Breast epithelium (tissue), 3 donors: ENCODE data around the gene OXER1.

Source experiments
- POLR2AphosphoS5 ChIP-seq, 3 donors: sonication (generic); formaldehyde crosslinking; IDR thresholded peaks; one replicate each; pipeline ENCODE4 v1.6.1; 2017; ENCODE audit warnings: antibody characterized with exemption in 3 of 3
- TF ChIP-seq, protein P1 (sequence below), 3 donors: fragments of 450-650 bp; IDR thresholded peaks; one replicate each; pipeline ENCODE4 v1.5.1; 2016 to 2017; ENCODE audit warnings: antibody characterized with exemption in 3 of 3, mild to moderate bottlenecking in 3 of 3, moderate library complexity in 3 of 3

DNA sequence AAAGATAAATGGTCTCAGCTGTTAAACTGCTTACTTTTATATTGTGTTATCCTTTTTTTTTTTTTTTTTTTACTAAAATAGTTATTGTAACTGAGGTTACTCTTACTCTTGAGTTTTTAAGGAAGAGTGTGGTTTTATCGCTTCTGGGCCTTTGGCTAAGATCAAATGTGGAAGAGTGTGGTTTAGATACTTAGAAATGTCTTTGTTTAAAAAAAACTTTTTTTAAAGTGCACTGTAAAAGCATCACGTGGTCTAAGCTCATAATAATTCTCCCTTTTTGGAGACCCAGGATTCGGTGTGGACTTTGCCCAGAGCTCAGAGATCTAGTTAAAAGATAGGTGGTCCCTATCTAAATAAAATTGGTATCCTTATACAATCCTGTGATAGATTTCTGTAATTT, 11.9 kb upstream of the OXER1 start:
- TF ChIP-seq, protein P1, sequence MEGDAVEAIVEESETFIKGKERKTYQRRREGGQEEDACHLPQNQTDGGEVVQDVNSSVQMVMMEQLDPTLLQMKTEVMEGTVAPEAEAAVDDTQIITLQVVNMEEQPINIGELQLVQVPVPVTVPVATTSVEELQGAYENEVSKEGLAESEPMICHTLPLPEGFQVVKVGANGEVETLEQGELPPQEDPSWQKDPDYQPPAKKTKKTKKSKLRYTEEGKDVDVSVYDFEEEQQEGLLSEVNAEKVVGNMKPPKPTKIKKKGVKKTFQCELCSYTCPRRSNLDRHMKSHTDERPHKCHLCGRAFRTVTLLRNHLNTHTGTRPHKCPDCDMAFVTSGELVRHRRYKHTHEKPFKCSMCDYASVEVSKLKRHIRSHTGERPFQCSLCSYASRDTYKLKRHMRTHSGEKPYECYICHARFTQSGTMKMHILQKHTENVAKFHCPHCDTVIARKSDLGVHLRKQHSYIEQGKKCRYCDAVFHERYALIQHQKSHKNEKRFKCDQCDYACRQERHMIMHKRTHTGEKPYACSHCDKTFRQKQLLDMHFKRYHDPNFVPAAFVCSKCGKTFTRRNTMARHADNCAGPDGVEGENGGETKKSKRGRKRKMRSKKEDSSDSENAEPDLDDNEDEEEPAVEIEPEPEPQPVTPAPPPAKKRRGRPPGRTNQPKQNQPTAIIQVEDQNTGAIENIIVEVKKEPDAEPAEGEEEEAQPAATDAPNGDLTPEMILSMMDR (IDR thresholded peaks at IDR 0.05) = no peak
- no peak for TF ChIP-seq POLR2AphosphoS5 (IDR thresholded peaks at IDR 0.05)
